H1 (cell line): ENCODE results near the gene MTURN. TPM values are rescaled to one million over a fixed set of nuclear protein-coding genes. Genes with fewer than 3 reads are reported as not detected.

ENCODE experiments used
- BCL11A ChIP-seq, 2 experiments: IDR thresholded peaks; one replicate each; pipeline ENCODE4 v1.6.1; 2011; ENCODE audit warnings: low read depth in 2 of 2, low read length in 2 of 2, mild to moderate bottlenecking in 2 of 2
- CBX5 ChIP-seq: fragments of 300-800, 300-1000 bp; sonication (generic); IDR thresholded peaks from 2 replicates; pipeline ENCODE4 v1.7.1; 2016; ENCODE audit warnings: antibody characterized with exemption, low read length, low read depth
- CHD7 ChIP-seq: fragments of 300-600 bp; sonication (generic); IDR thresholded peaks from 2 replicates; pipeline ENCODE4 v1.7.1; 2012; ENCODE audit warnings: low read length, moderate library complexity, mild to moderate bottlenecking, inconsistent platforms; ENCODE audit not compliant: insufficient replicate concordance
- E2F6 ChIP-seq: IDR thresholded peaks from 2 replicates; pipeline ENCODE4 v1.6.1; 2012; ENCODE audit warnings: inconsistent platforms
- EZH2 ChIP-seq: fragments of 200-600 bp; sonication (generic); IDR thresholded peaks from 2 replicates; pipeline ENCODE4 v1.7.1; 2012; ENCODE audit warnings: low read depth, mild to moderate bottlenecking, moderate library complexity, low read length, inconsistent platforms; ENCODE audit not compliant: severe bottlenecking
- JUN ChIP-seq: IDR thresholded peaks from 2 replicates; pipeline ENCODE4 v1.6.1; 2011; ENCODE audit warnings: low read depth, mild to moderate bottlenecking, improper control_type of control experiment, low read length
- KDM5A ChIP-seq: fragments of 200-600 bp; IDR thresholded peaks from 2 replicates; pipeline ENCODE4 v1.7.1; 2012; ENCODE audit warnings: mild to moderate bottlenecking, low read length, inconsistent platforms, mixed read lengths
- SP4 ChIP-seq: IDR thresholded peaks from 2 replicates; pipeline ENCODE4 v1.6.1; 2012; ENCODE audit warnings: low read length, inconsistent platforms
- SUZ12 ChIP-seq: fragments of 200-600 bp; sonication (generic); IDR thresholded peaks from 2 replicates; pipeline ENCODE4 v1.6.1; 2012; ENCODE audit warnings: mild to moderate bottlenecking, inconsistent platforms, low read length, moderate library complexity, mixed read lengths
- TAF1 ChIP-seq: IDR thresholded peaks from 2 replicates; pipeline ENCODE4 v1.6.1; 2011; ENCODE audit warnings: mild to moderate bottlenecking, low read depth, low read length
- TAF7 ChIP-seq: optimal IDR thresholded peaks from 2 replicates; pipeline ENCODE3; 2011; ENCODE audit warnings: low read depth, mild to moderate bottlenecking, inconsistent platforms, low read length, moderate library complexity, borderline replicate concordance
- polyA plus RNA-seq, 7 experiments: library from polyadenylated mRNA; depleted of rRNA in 3 of 7; stranded (reverse) in 5 of 7; unstranded in 2 of 7; fragments of >200 nt in 5 of 7; fragments of 200-250 nt in 2 of 7; gene quantifications; 1 replicate in 5 of 7; 2 replicates in 1 of 7; 4 replicates in 1 of 7; pipeline versions ENCODE4 v1.2.1 to v1.2.3, GENCODE V29; 2011 to 2013; ENCODE audit warnings: missing spikeins in 2 of 7, mixed read lengths in 2 of 7
- total RNA-seq: library from RNA; stranded (reverse); fragmentation: NEBNext Ultra II Directional; extraction: Animal tissue kit (Norgen Biotek cat#: 25700); gene quantifications from 2 replicates; pipeline ENCODE4 v1.2.1, GENCODE V29; 2021

The MTURN gene
- total and polyA plus RNA-seq, 2 of the 8 experiments (the other 6 are each of a cell fraction or from before 2014, with no cell fraction given): 2.6 to 5.8 TPM

GRCh38 chr7:30200591-30200990, 65.8 kb downstream of the MTURN start (continued):
- no peak for TF ChIP-seq CHD7
- no peak for TF ChIP-seq TAF1
- no peak for TF ChIP-seq SUZ12
- no peak for TF ChIP-seq BCL11A (IDR thresholded peaks at IDR 0.05; ENCODE audit: low read depth in 2 of 2, low read length in 2 of 2)
- TF ChIP-seq KDM5A: no peak
- TF ChIP-seq JUN: no peak
- TF ChIP-seq E2F6: no peak
- TF ChIP-seq TAF7: no peak
- no peak for TF ChIP-seq CBX5
- TF ChIP-seq EZH2: no peak
- TF ChIP-seq SP4: no peak
